ENCODE results near the gene ARHGAP22.

DNA sequence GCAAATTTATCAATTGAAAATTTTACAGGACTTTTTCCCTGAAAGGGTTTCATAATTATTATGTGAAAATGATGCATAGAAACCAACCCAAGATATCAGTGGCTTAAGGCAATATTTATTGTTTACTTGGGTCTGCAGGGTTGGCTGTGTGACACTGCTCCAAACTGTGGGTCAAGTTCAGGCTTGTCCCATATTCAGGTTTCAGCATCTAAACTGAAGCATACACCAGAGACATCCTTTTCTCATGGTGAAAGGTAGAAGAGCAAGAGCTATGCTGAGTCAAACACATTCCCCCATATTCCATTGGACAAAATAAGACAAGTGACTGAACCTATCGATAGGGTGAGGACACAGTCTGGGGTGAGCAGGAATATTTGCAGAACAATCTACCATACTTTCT is 187.5 kb downstream of the ARHGAP22 start:
- TF ChIP-seq EZH2 (IDR thresholded peaks at IDR 0.05; ENCODE audit: insufficient read depth, poor library complexity, severe bottlenecking) (no peak), EZH2phosphoT487 (IDR thresholded peaks at IDR 0.05; ENCODE audit: insufficient read depth, low read depth) (no peak)
